ENCODE results near the gene BRINP3. TPM values are rescaled to one million over a fixed set of nuclear protein-coding genes. Genes with fewer than 3 reads are reported as not detected.

Gene BRINP3
- total and polyA plus RNA-seq, 9 of the 15 experiments (the other 6 are each of a cell fraction or from before 2014, with no cell fraction given): 0.09 to 0.75 (median 0.19) TPM; not detected in 1

- H3K79me2 ChIP-seq (ENCODE audit: control insufficient read depth, insufficient read depth, low read length): no peaks in the 10 kb centered on the region
- H4K20me1 ChIP-seq (replicated peaks; ENCODE audit: control insufficient read depth, insufficient read depth, low read length): no peaks in the 10 kb centered on the region
- DNase-seq (ENCODE audit: extremely low read depth in 1 of 4, low spot score in 3 of 4) (no peak), ATAC-seq (no peak), FAIRE-seq (no peak)
- H3K27ac ChIP-seq (ENCODE audit: extremely low read depth, low read depth, low read length): no peak overlapping the region
- BruUV-seq (replicated peaks): no TSS peak
- no peak overlapping the region for H3K4me3 ChIP-seq
- no peaks in the 10 kb centered on the region for H3K36me3 ChIP-seq (ENCODE audit: control insufficient read depth, insufficient read depth, low read length)
- WGBS (ENCODE audit: insufficient coverage, low coverage, missing lambda C conversion rate): 3% methylated on average over 3 of the region's 3 CpGs
- no peak overlapping the region for H3K9ac ChIP-seq (ENCODE audit: insufficient read depth in 1 of 2, low read depth in 2 of 2, low read length in 2 of 2)
- H3K27me3 ChIP-seq (ENCODE audit: control insufficient read depth in 2 of 2, insufficient read depth in 2 of 2, low read length in 2 of 2): no peaks in the 10 kb centered on the region
- no peaks in the 10 kb centered on the region for H3K4me1 ChIP-seq (replicated peaks in 1 of 2; ENCODE audit: control insufficient read depth in 2 of 2, insufficient read depth in 2 of 2, low read length in 2 of 2)
- CTCF ChIA-PET (ENCODE audit: low intra/inter-chr PET ratio): no interaction called here
- no peaks in the 10 kb centered on the region for H3K9me3 ChIP-seq (replicated peaks; ENCODE audit: control insufficient read depth, insufficient read depth, low read depth, low read length)
- no peak overlapping the region for H2AFZ ChIP-seq (ENCODE audit: low read depth, low read length)
- H3K9me1 ChIP-seq (ENCODE audit: control insufficient read depth, insufficient read depth, low read length): no peaks in the 10 kb centered on the region
- in situ Hi-C loops (cut with MboI): no loop called here
- intact Hi-C loops (cut with micrococcal nuclease): no loop called here
- POLR2A ChIA-PET: no interaction called here
- no peak overlapping the region for H3K4me2 ChIP-seq (ENCODE audit: insufficient read depth, low read length)
- TF ChIP-seq VEZF1 (CRISPR knock-in tag; IDR thresholded peaks at IDR 0.05) (no peak), CHD2 (IDR thresholded peaks at IDR 0.05; ENCODE audit: low read depth, low read length) (no peak), FOXA3 (CRISPR knock-in tag; conservative IDR thresholded peaks at IDR 0.05 in 1 of 2, IDR thresholded peaks at IDR 0.05 in 1 of 2) (no peak), OTX1 (CRISPR knock-in tag; IDR thresholded peaks at IDR 0.05) (no peak), FOXK1 (CRISPR knock-in tag; IDR thresholded peaks at IDR 0.05; ENCODE audit: borderline replicate concordance) (no peak), ZNF518B (CRISPR knock-in tag; IDR thresholded peaks at IDR 0.05) (no peak), CBX5 (IDR thresholded peaks at IDR 0.05; ENCODE audit: borderline replicate concordance, low read depth) (no peak), ZNF184 (CRISPR knock-in tag; IDR thresholded peaks at IDR 0.05) (no peak), CHAMP1 (IDR thresholded peaks at IDR 0.05) (no peak), ZBTB49 (CRISPR knock-in tag; IDR thresholded peaks at IDR 0.05; ENCODE audit: borderline replicate concordance) (no peak), DMBX1 (CRISPR knock-in tag; IDR thresholded peaks at IDR 0.05; ENCODE audit: borderline replicate concordance) (no peak)
Measured at GRCh38 chr1:190456129-190456528, 21.5 kb downstream of the BRINP3 start.
